ENCODE results near the gene KRT4. TPM values are rescaled to one million over a fixed set of nuclear protein-coding genes. Genes with fewer than 3 reads are reported as not detected.

The KRT4 gene
- total RNA-seq, 4 donors from 2014 or later = 0.29 TPM; not detected in 3

GRCh38 chr12:52809166-52809565 lies 4.8 kb downstream of the KRT4 start:
- no peaks in the 10 kb centered on the region for H3K36me3 ChIP-seq
- peaks cover 5 to 14% of the 10 kb centered on the region in 2 donors for H3K4me1 ChIP-seq
- no peaks in the 10 kb centered on the region for H3K9me3 ChIP-seq
- 83 to 84% methylated on average over 7 of the region's 7 CpGs for WGBS, 2 donors
- H3K27me3 ChIP-seq = no peaks in the 10 kb centered on the region
- intact Hi-C loops (cut with DNase I) = no loop called here
- no peak for TF ChIP-seq POLR2A (IDR thresholded peaks at IDR 0.05)
- no peak for TF ChIP-seq CTCF (IDR thresholded peaks at IDR 0.05)
- no peak overlapping the region for H3K27ac ChIP-seq
- no peak for DNase-seq
- no peak overlapping the region for H3K4me3 ChIP-seq (replicated peaks in 1 of 3)

GRCh38 chr12:52808573-52809160 lies 5.2 kb downstream of the KRT4 start:
- no peak for DNase-seq
- no peaks in the 10 kb centered on the region for H3K27me3 ChIP-seq
- peaks cover 4 to 12% of the 10 kb centered on the region in 2 donors for H3K4me1 ChIP-seq
- WGBS, 2 donors = 89 to 95% methylated on average over 7 to 8 of the region's 8 CpGs
- no peaks in the 10 kb centered on the region for H3K36me3 ChIP-seq
- intact Hi-C loops (cut with DNase I) = no loop called here
- TF ChIP-seq POLR2A (IDR thresholded peaks at IDR 0.05) (no peak), CTCF (IDR thresholded peaks at IDR 0.05) (no peak)
- no peaks in the 10 kb centered on the region for H3K9me3 ChIP-seq
- no peak overlapping the region for H3K4me3 ChIP-seq (replicated peaks in 1 of 3)
- H3K27ac ChIP-seq = no peak overlapping the region

GRCh38 chr12:52807544-52808470 lies 6.1 kb downstream of the KRT4 start:
- Histone ChIP-seq H3K4me3 (replicated peaks in 1 of 3) (no peak overlapping the region), H3K27ac (no peak overlapping the region), H3K27me3 (no peaks in the 10 kb centered on the region), H3K36me3 (no peaks in the 10 kb centered on the region), H3K4me1 (peaks cover 4 to 12% of the 10 kb centered on the region in 2 donors), H3K9me3 (no peaks in the 10 kb centered on the region)
- WGBS, 2 donors = 84 to 93% methylated on average over 16 of the region's 16 CpGs
- TF ChIP-seq POLR2A (IDR thresholded peaks at IDR 0.05) (no peak), CTCF (IDR thresholded peaks at IDR 0.05) (no peak)
- DNase-seq = no peak
- intact Hi-C loops (cut with DNase I) = no loop called here

- Histone ChIP-seq H3K4me3 (replicated peaks in 1 of 3) (no peak overlapping the region), H3K9me3 (no peaks in the 10 kb centered on the region), H3K36me3 (no peaks in the 10 kb centered on the region), H3K27ac (no peak overlapping the region), H3K4me1 (peaks cover 4 to 12% of the 10 kb centered on the region in 2 donors), H3K27me3 (no peaks in the 10 kb centered on the region)
- TF ChIP-seq CTCF (IDR thresholded peaks at IDR 0.05) (no peak), POLR2A (IDR thresholded peaks at IDR 0.05) (no peak)
- no peak for DNase-seq
- WGBS, 2 donors = 76 to 80% methylated on average over 11 of the region's 11 CpGs
- intact Hi-C loops (cut with DNase I) = no loop called here
Observed at GRCh38 chr12:52806821-52807543, 6.9 kb downstream of the KRT4 start.
